H9 (cell line): ENCODE data around the gene TGM3. TPM values are rescaled to one million over a fixed set of nuclear protein-coding genes. Genes with fewer than 3 reads are reported as not detected.

Experiments used
- DNase-seq: peaks from one replicate; pipeline ENCODE4 v3.0.0-alpha.2; 2017
- H2AFZ ChIP-seq: one replicate; pipeline ENCODE4 v1.6.1; 2013; ENCODE audit warnings: mild to moderate bottlenecking, low read length, control low read depth, moderate library complexity
- H2AK5ac ChIP-seq: 2 replicates; pipeline ENCODE4 v1.6.1; 2013; ENCODE audit warnings: low read length, control low read depth, mixed read lengths; ENCODE audit not compliant: insufficient read length
- H2BK120ac ChIP-seq: one replicate; pipeline ENCODE4 v1.6.1; 2013; ENCODE audit warnings: low read depth, mild to moderate bottlenecking, low read length, control low read depth, inconsistent platforms; ENCODE audit not compliant: poor library complexity, severe bottlenecking
- H2BK12ac ChIP-seq: 2 replicates; pipeline ENCODE4 v1.6.1; 2013; ENCODE audit warnings: low read length, control low read depth, mixed read lengths, low read depth; ENCODE audit not compliant: insufficient read length
- H2BK15ac ChIP-seq: 2 replicates; pipeline ENCODE4 v1.6.1; 2013; ENCODE audit warnings: low read depth, low read length, control low read depth
- H2BK20ac ChIP-seq: one replicate; pipeline ENCODE4 v1.6.1; 2013; ENCODE audit warnings: low read depth, mild to moderate bottlenecking, low read length, control low read depth, inconsistent platforms; ENCODE audit not compliant: poor library complexity, severe bottlenecking
- H2BK5ac ChIP-seq: 2 replicates; pipeline ENCODE4 v1.6.1; 2013; ENCODE audit warnings: low read length, control low read depth, mixed read lengths; ENCODE audit not compliant: insufficient read length
- H3K14ac ChIP-seq: 2 replicates; pipeline ENCODE4 v1.6.1; 2013; ENCODE audit warnings: low read length, control low read depth; ENCODE audit not compliant: insufficient read depth
- H3K18ac ChIP-seq: 2 replicates; pipeline ENCODE4 v1.6.1; 2013; ENCODE audit warnings: low read depth, mild to moderate bottlenecking, mixed read lengths, low read length, control low read depth; ENCODE audit not compliant: insufficient read length
- H3K23ac ChIP-seq: 2 replicates; pipeline ENCODE4 v1.6.1; 2013; ENCODE audit warnings: low read length, control low read depth, mixed read lengths, low read depth; ENCODE audit not compliant: insufficient read length
- H3K23me2 ChIP-seq: 2 replicates; pipeline ENCODE4 v1.6.1; 2013; ENCODE audit warnings: low read depth, mild to moderate bottlenecking, mixed read lengths, low read length, control low read depth; ENCODE audit not compliant: insufficient read length, poor library complexity, severe bottlenecking
- H3K27ac ChIP-seq: 2 replicates; pipeline ENCODE4 v1.5.1; 2013; ENCODE audit warnings: low read length, control low read depth, mixed read lengths, low read depth; ENCODE audit not compliant: insufficient read length
- H3K27me3 ChIP-seq: 2 replicates; pipeline ENCODE4 v1.6.1; 2013; ENCODE audit warnings: low read length, control low read depth, inconsistent platforms; ENCODE audit not compliant: insufficient read depth
- H3K4ac ChIP-seq: 2 replicates; pipeline ENCODE4 v1.6.1; 2013; ENCODE audit warnings: low read depth, mild to moderate bottlenecking, control low read depth, inconsistent platforms, low read length, moderate library complexity
- H3K4me1 ChIP-seq: 2 replicates; pipeline ENCODE4 v1.6.1; 2013; ENCODE audit warnings: low read length, control low read depth, inconsistent platforms; ENCODE audit not compliant: insufficient read depth
- H3K4me2 ChIP-seq: 2 replicates; pipeline ENCODE4 v1.6.1; 2013; ENCODE audit warnings: low read length, control low read depth, mixed read lengths; ENCODE audit not compliant: insufficient read length, insufficient read depth
- H3K56ac ChIP-seq: 2 replicates; pipeline ENCODE4 v1.6.1; 2013; ENCODE audit warnings: low read depth, mild to moderate bottlenecking, mixed read lengths, low read length, control low read depth; ENCODE audit not compliant: insufficient read length
- H3K79me1 ChIP-seq: 2 replicates; pipeline ENCODE4 v1.6.1; 2013; ENCODE audit warnings: low read depth, mild to moderate bottlenecking, moderate library complexity, low read length, control low read depth, inconsistent platforms; ENCODE audit not compliant: insufficient read depth, poor library complexity, severe bottlenecking
- H3K79me2 ChIP-seq: 2 replicates; pipeline ENCODE4 v1.6.1; 2013; ENCODE audit warnings: low read length, control low read depth, inconsistent platforms; ENCODE audit not compliant: insufficient read depth
- H3K9ac ChIP-seq: 2 replicates; pipeline ENCODE4 v1.6.1; 2013; ENCODE audit warnings: low read length, control low read depth, mixed read lengths; ENCODE audit not compliant: insufficient read length; ENCODE audit errors: extremely low read depth
- H3K9me3 ChIP-seq: one replicate; pipeline ENCODE4 v1.6.1; 2013; ENCODE audit warnings: low read depth, low read length, inconsistent platforms; ENCODE audit not compliant: control insufficient read depth
- H3T11ph ChIP-seq: one replicate; pipeline ENCODE4 v1.6.1; 2013; ENCODE audit warnings: mild to moderate bottlenecking, low read length, control low read depth, inconsistent platforms
- H4K20me1 ChIP-seq: one replicate; pipeline ENCODE4 v1.6.1; 2013; ENCODE audit not compliant: control insufficient read depth, insufficient read length, insufficient read depth
- H4K5ac ChIP-seq: 2 replicates; pipeline ENCODE4 v1.6.1; 2013; ENCODE audit warnings: low read depth, mild to moderate bottlenecking, mixed read lengths, low read length, control low read depth; ENCODE audit not compliant: insufficient read length
- H4K8ac ChIP-seq: replicated peaks from 2 replicates; pipeline ENCODE4 v1.6.1; 2013; ENCODE audit warnings: low read length, control low read depth, mixed read lengths, low read depth; ENCODE audit not compliant: insufficient read length
- H4K91ac ChIP-seq: 2 replicates; pipeline ENCODE4 v1.6.1; 2013; ENCODE audit warnings: low read depth, mild to moderate bottlenecking, moderate library complexity, mixed read lengths, low read length, control low read depth; ENCODE audit not compliant: insufficient read length
- H3K27ac Mint-ChIP-seq, 3 experiments: 2 replicates in 2 of 3; 3 replicates in 1 of 3; pipeline ENCODE4 v1.8.0; 2020 to 2021; ENCODE audit warnings: mixed read lengths in 3 of 3, mild to moderate bottlenecking in 1 of 3, moderate library complexity in 1 of 3
- H3K27me3 Mint-ChIP-seq: 2 replicates; pipeline ENCODE4 v1.8.0; 2021; ENCODE audit warnings: low read depth, mild to moderate bottlenecking, moderate library complexity, mixed read lengths
- H3K36me3 Mint-ChIP-seq, 3 experiments: 2 replicates in 2 of 3; 3 replicates in 1 of 3; pipeline ENCODE4 v1.8.0; 2020 to 2021; ENCODE audit warnings: low read depth in 3 of 3, mixed read lengths in 3 of 3; ENCODE audit not compliant: insufficient read depth in 1 of 3
- H3K4me1 Mint-ChIP-seq, 2 experiments: 2 replicates each; pipeline ENCODE4 v1.8.0; 2020; ENCODE audit warnings: mixed read lengths in 2 of 2
- H3K4me3 Mint-ChIP-seq, 2 experiments: 2 replicates in 1 of 2; 3 replicates in 1 of 2; pipeline ENCODE4 v1.8.0; 2020 to 2021; ENCODE audit warnings: mild to moderate bottlenecking in 2 of 2, mixed read lengths in 2 of 2, moderate library complexity in 1 of 2
- H3K9me3 Mint-ChIP-seq, 2 experiments: 2 replicates in 1 of 2; 3 replicates in 1 of 2; pipeline ENCODE4 v1.8.0; 2020; ENCODE audit warnings: mild to moderate bottlenecking in 2 of 2, mixed read lengths in 2 of 2, moderate library complexity in 1 of 2
- WGBS: extraction: QIAGEN DNeasy Blood & Tissue Kit; methylation state at CpG from one replicate; pipeline ENCODE4 v1.1.7; 2013; ENCODE audit warnings: missing lambda C conversion rate, low lambda C conversion rate, mixed read lengths; ENCODE audit not compliant: insufficient read length; ENCODE audit errors: extremely low coverage; 5-methylcytosine and 5-hydroxymethylcytosine counted together
- total RNA-seq: library from RNA; stranded (reverse); gene quantifications from 2 replicates; pipeline ENCODE4 v1.2.1, GENCODE V29; 2021
- TF ChIP-seq, protein P1 (sequence below): fragments of 200-600 bp; sonication (generic); conservative IDR thresholded peaks from 3 replicates; pipeline ENCODE4 v1.8.0; 2021; ENCODE audit warnings: antibody characterized with exemption, mild to moderate bottlenecking

TGM3 gene
- total RNA-seq, 1 experiment from 2014 or later: not detected

DNA sequence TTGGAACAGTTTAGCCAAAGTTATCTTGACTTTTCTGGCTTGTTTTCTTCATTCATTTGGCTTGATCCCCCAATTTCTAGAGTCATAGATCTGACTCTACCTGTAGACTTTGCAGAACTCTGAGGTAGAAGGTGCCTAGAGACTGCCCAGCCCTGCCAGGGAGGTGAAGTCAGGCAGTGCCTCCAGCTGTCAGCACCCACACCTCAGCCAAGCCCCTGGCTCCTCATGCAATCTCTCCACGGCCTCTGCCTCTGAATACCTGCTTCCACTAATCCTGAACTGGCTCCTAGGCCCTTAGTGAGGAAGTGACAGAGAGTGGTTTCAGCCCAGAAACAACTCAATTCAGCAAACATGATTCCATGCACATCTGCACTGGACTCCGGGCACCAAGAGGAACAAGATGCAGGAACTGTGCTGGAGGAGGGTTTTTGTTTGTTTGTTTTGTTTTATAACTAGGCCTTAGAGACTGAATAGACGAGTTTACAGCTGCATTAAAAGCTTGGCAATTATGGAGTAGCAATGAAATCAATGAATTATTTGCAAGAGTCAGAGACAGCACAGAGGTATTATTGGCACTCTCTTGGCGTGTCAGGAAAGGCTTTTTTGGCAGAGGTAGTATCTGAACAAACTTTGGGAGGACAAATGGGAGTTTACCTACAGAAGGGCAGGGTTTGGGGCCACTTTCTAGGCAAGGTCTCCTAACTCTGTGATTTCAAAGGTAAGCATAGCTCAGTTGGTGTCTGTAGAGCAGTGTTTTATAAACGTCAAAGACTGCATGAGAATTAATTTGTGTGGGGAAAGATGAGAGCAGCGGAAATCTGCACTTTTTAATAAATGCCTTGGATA lies 25.2 kb downstream of the TGM3 start:
- no peak overlapping the region for H2AFZ ChIP-seq
- no peaks in the 10 kb centered on the region for H3K4me1 ChIP-seq
- no peak overlapping the region for H3T11ph ChIP-seq
- no peak overlapping the region for H3K4ac ChIP-seq
- H4K8ac ChIP-seq: no peak overlapping the region
- Mint-ChIP-seq H3K4me1 (peaks cover 6 to 7% of the 10 kb centered on the region in 2 experiments), H3K27me3 (no peaks in the 10 kb centered on the region), H3K27ac (peak overlapping the region in 1 of 3 experiments; percentile 4; a peak in 2 of 7 replicates), H3K9me3 (no peaks in the 10 kb centered on the region), H3K4me3 (no peak overlapping the region), H3K36me3 (no peaks in the 10 kb centered on the region)
- no peak for DNase-seq
- no peaks in the 10 kb centered on the region for H3K27me3 ChIP-seq
- no peak overlapping the region for H4K91ac ChIP-seq
- TF ChIP-seq, protein P1, sequence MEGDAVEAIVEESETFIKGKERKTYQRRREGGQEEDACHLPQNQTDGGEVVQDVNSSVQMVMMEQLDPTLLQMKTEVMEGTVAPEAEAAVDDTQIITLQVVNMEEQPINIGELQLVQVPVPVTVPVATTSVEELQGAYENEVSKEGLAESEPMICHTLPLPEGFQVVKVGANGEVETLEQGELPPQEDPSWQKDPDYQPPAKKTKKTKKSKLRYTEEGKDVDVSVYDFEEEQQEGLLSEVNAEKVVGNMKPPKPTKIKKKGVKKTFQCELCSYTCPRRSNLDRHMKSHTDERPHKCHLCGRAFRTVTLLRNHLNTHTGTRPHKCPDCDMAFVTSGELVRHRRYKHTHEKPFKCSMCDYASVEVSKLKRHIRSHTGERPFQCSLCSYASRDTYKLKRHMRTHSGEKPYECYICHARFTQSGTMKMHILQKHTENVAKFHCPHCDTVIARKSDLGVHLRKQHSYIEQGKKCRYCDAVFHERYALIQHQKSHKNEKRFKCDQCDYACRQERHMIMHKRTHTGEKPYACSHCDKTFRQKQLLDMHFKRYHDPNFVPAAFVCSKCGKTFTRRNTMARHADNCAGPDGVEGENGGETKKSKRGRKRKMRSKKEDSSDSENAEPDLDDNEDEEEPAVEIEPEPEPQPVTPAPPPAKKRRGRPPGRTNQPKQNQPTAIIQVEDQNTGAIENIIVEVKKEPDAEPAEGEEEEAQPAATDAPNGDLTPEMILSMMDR: no peak
- H4K20me1 ChIP-seq: no peaks in the 10 kb centered on the region
- H4K5ac ChIP-seq: no peak overlapping the region
- no peak overlapping the region for H2BK12ac ChIP-seq
- no peak overlapping the region for H2BK5ac ChIP-seq
- no peaks in the 10 kb centered on the region for H3K9me3 ChIP-seq
- H3K79me1 ChIP-seq: no peaks in the 10 kb centered on the region
- H3K23ac ChIP-seq: no peak overlapping the region
- no peak overlapping the region for H2AK5ac ChIP-seq
- H3K23me2 ChIP-seq: no peaks in the 10 kb centered on the region
- no peak overlapping the region for H3K14ac ChIP-seq
- H3K27ac ChIP-seq: no peak overlapping the region
- no peak overlapping the region for H2BK120ac ChIP-seq
- H2BK20ac ChIP-seq: no peak overlapping the region
- no peak overlapping the region for H3K9ac ChIP-seq
- no CpG with 5 or more reads among the region's 6 CpGs for WGBS
- H3K18ac ChIP-seq: no peak overlapping the region
- H3K56ac ChIP-seq: no peak overlapping the region
- H3K4me2 ChIP-seq: no peak overlapping the region
- no peak overlapping the region for H2BK15ac ChIP-seq
- no peaks in the 10 kb centered on the region for H3K79me2 ChIP-seq
